Nephron (organoid): ENCODE data around the gene COPS7A.
A peak's percentile ranks its signal among the peaks of the same experiment; 100 is the strongest.

Source experiments
- H3K27ac Mint-ChIP-seq, 3 experiments: 2 replicates each; pipeline ENCODE4 v1.8.0; 2020; ENCODE audit warnings: mixed read lengths in 3 of 3, mild to moderate bottlenecking in 2 of 3, moderate library complexity in 1 of 3
- H3K27me3 Mint-ChIP-seq: 2 replicates; pipeline ENCODE4 v1.8.0; 2021; ENCODE audit warnings: low read depth, mild to moderate bottlenecking, moderate library complexity, mixed read lengths
- H3K36me3 Mint-ChIP-seq: 2 replicates; pipeline ENCODE4 v1.8.0; 2020; ENCODE audit warnings: low read depth, mixed read lengths
- H3K4me1 Mint-ChIP-seq: 2 replicates; pipeline ENCODE4 v1.8.0; 2020; ENCODE audit warnings: mixed read lengths
- H3K4me3 Mint-ChIP-seq, 3 experiments: 2 replicates each; pipeline ENCODE4 v1.8.0; 2020; ENCODE audit warnings: mild to moderate bottlenecking in 3 of 3, mixed read lengths in 3 of 3, moderate library complexity in 2 of 3
- H3K9me3 Mint-ChIP-seq: 2 replicates; pipeline ENCODE4 v1.8.0; 2020; ENCODE audit warnings: mixed read lengths
- CTCF ChIP-seq, 3 experiments: fragments of 200-600 bp; sonication (generic); IDR thresholded peaks; one replicate each; pipeline ENCODE4 v1.5.0; 2021; ENCODE audit warnings: antibody characterized with exemption in 3 of 3; ENCODE audit not compliant: unreplicated experiment in 3 of 3

Gene COPS7A

GRCh38 chr12:6752167-6752920 lies 28.5 kb downstream of the COPS7A start:
- no peaks in the 10 kb centered on the region for H3K9me3 Mint-ChIP-seq
- H3K27me3 Mint-ChIP-seq: no peaks in the 10 kb centered on the region
- H3K36me3 Mint-ChIP-seq: peaks cover 47% of the 10 kb centered on the region
- TF ChIP-seq CTCF (IDR thresholded peaks at IDR 0.05; ENCODE audit: unreplicated experiment in 3 of 3): peak; percentile 19 to 53 (median 39)
- peak overlapping the region; percentile 99 for H3K27ac Mint-ChIP-seq
- H3K4me3 Mint-ChIP-seq: peak overlapping the region; percentile 96 to 99 (median 98)
- H3K4me1 Mint-ChIP-seq: peaks cover 30% of the 10 kb centered on the region

GRCh38 chr12:6752921-6753771 lies 29.3 kb downstream of the COPS7A start, which contains the start of gene MLF2:
Gene MLF2 (minus strand): TSS chr12:6753141. CDS start chr12:6752334, 807 bp downstream.
- H3K4me3 Mint-ChIP-seq: peak within 1 kb of the TSS; percentile 96 to 99 (median 98)
- H3K27me3 Mint-ChIP-seq: no peaks in the 10 kb centered on the region
- peaks cover 36% of the 10 kb centered on the region for H3K4me1 Mint-ChIP-seq
- TF ChIP-seq CTCF (IDR thresholded peaks at IDR 0.05; ENCODE audit: unreplicated experiment in 3 of 3): peak in 1 of 3 experiments; percentile 96
- H3K27ac Mint-ChIP-seq: peak within 1 kb of the TSS; percentile 99
- H3K9me3 Mint-ChIP-seq: no peaks in the 10 kb centered on the region
- peaks cover 38% of the 10 kb centered on the region for H3K36me3 Mint-ChIP-seq

GRCh38 chr12:6753772-6754356 lies 30.0 kb downstream of the COPS7A start:
- Mint-ChIP-seq H3K9me3 (no peaks in the 10 kb centered on the region), H3K4me3 (peak overlapping the region; percentile 96 to 99 (median 98)), H3K27ac (peak overlapping the region; percentile 99), H3K4me1 (peaks cover 41% of the 10 kb centered on the region), H3K27me3 (no peaks in the 10 kb centered on the region), H3K36me3 (peaks cover 33% of the 10 kb centered on the region)
- peak in 2 of 3 experiments; percentile 96 to 98 for TF ChIP-seq CTCF (IDR thresholded peaks at IDR 0.05; ENCODE audit: unreplicated experiment in 3 of 3)

GRCh38 chr12:6754411-6754810 lies 30.6 kb downstream of the COPS7A start:
- H3K4me1 Mint-ChIP-seq: peaks cover 44% of the 10 kb centered on the region
- no peak for TF ChIP-seq CTCF (IDR thresholded peaks at IDR 0.05; ENCODE audit: unreplicated experiment in 3 of 3)
- H3K4me3 Mint-ChIP-seq: peak overlapping the region; percentile 58 to 98 (median 96)
- no peaks in the 10 kb centered on the region for H3K9me3 Mint-ChIP-seq
- H3K36me3 Mint-ChIP-seq: peaks cover 28% of the 10 kb centered on the region
- no peaks in the 10 kb centered on the region for H3K27me3 Mint-ChIP-seq
- H3K27ac Mint-ChIP-seq: peak overlapping the region; percentile 99

GRCh38 chr12:6757028-6757690 lies 33.3 kb downstream of the COPS7A start:
- H3K27me3 Mint-ChIP-seq: no peaks in the 10 kb centered on the region
- H3K36me3 Mint-ChIP-seq: peaks cover 4% of the 10 kb centered on the region
- H3K4me3 Mint-ChIP-seq: peak overlapping the region in 1 of 3 experiments; percentile 1
- H3K27ac Mint-ChIP-seq: peak overlapping the region; percentile 34 to 65 (median 60)
- no peak for TF ChIP-seq CTCF (IDR thresholded peaks at IDR 0.05; ENCODE audit: unreplicated experiment in 3 of 3)
- H3K4me1 Mint-ChIP-seq: peaks cover 55% of the 10 kb centered on the region
- H3K9me3 Mint-ChIP-seq: no peaks in the 10 kb centered on the region
